Stimulated activated CD4-positive, alpha-beta T cell treated with anti-CD3 and anti-CD28 coated beads, Interleukin-4, amount 100 ng/mL, for 48 hours (primary cell): ENCODE measurements around the gene ZNF428.
"Not testable (repeated sequence)": the region's sequence is repeated elsewhere in the genome, so short reads cannot be mapped to it uniquely, and the experiment has no call there.

Source experiments
- DNase-seq, 2 donors: peaks; one replicate each; pipeline ENCODE4 v3.0.0-alpha.2; 2020; ENCODE audit warnings: low read depth in 2 of 2

Gene ZNF428

GRCh38 chr19:43639519-43640423 lies 20.3 kb upstream of the ZNF428 start, which contains the start of gene CADM4:
Gene CADM4, minus strand, starts transcription at chr19:43639850. Its CDS starts 60 bp downstream, at chr19:43639790.
- DNase-seq, result peak; percentile 20

GRCh38 chr19:43638995-43639518 lies 19.6 kb upstream of the ZNF428 start:
- DNase-seq, result no peak

- DNase-seq, result no peak
These were observed 19.0 kb upstream of the ZNF428 start for GRCh38 chr19:43638214-43638994.

GRCh38 chr19:43636121-43636683 lies 16.8 kb upstream of the ZNF428 start:
- no peak for DNase-seq

GRCh38 chr19:43635561-43635940 lies 16.1 kb upstream of the ZNF428 start:
- not testable (repeated sequence) for DNase-seq

- no peak for DNase-seq
These were observed 15.6 kb upstream of the ZNF428 start for GRCh38 chr19:43634872-43635560.

GRCh38 chr19:43634506-43634871 lies 15.1 kb upstream of the ZNF428 start:
- no peak for DNase-seq

GRCh38 chr19:43634068-43634467 lies 14.6 kb upstream of the ZNF428 start:
- DNase-seq, result no peak

GRCh38 chr19:43633520-43633919 lies 14.1 kb upstream of the ZNF428 start:
- DNase-seq, result no peak

- no peak for DNase-seq
These were observed 12.1 kb upstream of the ZNF428 start for GRCh38 chr19:43631491-43631890.

- no peak for DNase-seq
These were observed 9.4 kb upstream of the ZNF428 start for GRCh38 chr19:43628646-43629326.

GRCh38 chr19:43626838-43627237 lies 7.4 kb upstream of the ZNF428 start:
- no peak for DNase-seq

- DNase-seq, result peak in 1 of 2 donors; percentile 15
These were observed 6.6 kb upstream of the ZNF428 start for GRCh38 chr19:43625918-43626579.

- peak; percentile 86 to 88 for DNase-seq
These were observed 5.5 kb upstream of the ZNF428 start for GRCh38 chr19:43624933-43625332.

GRCh38 chr19:43623889-43624670 lies 4.7 kb upstream of the ZNF428 start:
- no peak for DNase-seq

GRCh38 chr19:43622956-43623355 lies 3.5 kb upstream of the ZNF428 start:
- no peak for DNase-seq

- no peak for DNase-seq
These were observed 2.6 kb upstream of the ZNF428 start for GRCh38 chr19:43622070-43622469.

GRCh38 chr19:43620061-43621001 lies 902 bp upstream of the ZNF428 start:
- peak in 1 of 2 donors; percentile 75 for DNase-seq

- peak in 1 of 2 donors; percentile 41 for DNase-seq
These were observed 538 bp downstream of the ZNF428 start for GRCh38 chr19:43618921-43619261.
